ENCODE measurements around the gene PLPP3. TPM values are rescaled to one million over a fixed set of nuclear protein-coding genes. Genes with fewer than 3 reads are reported as not detected.

Gene PLPP3
- polyA plus RNA-seq: 39.5 and 40.9 TPM in 2 replicates

GRCh38 chr1:56578963-56579875, at the start of gene PLPP3:
Gene PLPP3 (minus strand): TSS chr1:56579563. CDS start chr1:56579016, 547 bp downstream.

Other genes starting within 250 kb of the PLPP3 start
- 12.6 and 16.2 TPM in 2 replicates for gene PRKAA2, start 65.8 kb upstream of the PLPP3 start, polyA plus RNA-seq
- gene FYB2, start 239.8 kb upstream of the PLPP3 start, polyA plus RNA-seq: 0.94 TPM in 1 of 2 replicates, not detected in the other

All from Purkinje cell (primary cell).